Loucy (cell line): ENCODE results near the gene LPAR4.

ENCODE experiments used
- H2AFZ ChIP-seq: fragments of 200-600 bp; sonication (generic); 2 replicates; pipeline ENCODE4 v1.6.0; 2016; ENCODE audit warnings: antibody characterized with exemption, mild to moderate bottlenecking, low read length, moderate library complexity
- H3F3A ChIP-seq: fragments of 200-600 bp; 2 replicates; pipeline ENCODE4 v1.6.0; 2016; ENCODE audit warnings: antibody characterized with exemption, low read depth, mild to moderate bottlenecking
- H3K27me3 ChIP-seq: fragments of 200-600 bp; sonication (generic); 2 replicates; pipeline ENCODE4 v1.6.1; 2014; ENCODE audit warnings: low read length, mild to moderate bottlenecking; ENCODE audit not compliant: insufficient read depth, poor library complexity, severe bottlenecking
- H3K36me3 ChIP-seq: fragments of 200-600 bp; sonication (generic); 2 replicates; pipeline ENCODE4 v1.6.1; 2016; ENCODE audit warnings: low read length; ENCODE audit not compliant: insufficient read depth
- H3K4me1 ChIP-seq: fragments of 200-600 bp; sonication (generic); 2 replicates; pipeline ENCODE4 v1.5.1; 2014; ENCODE audit warnings: low read length, mild to moderate bottlenecking; ENCODE audit not compliant: insufficient read depth, poor library complexity, severe bottlenecking
- H3K4me2 ChIP-seq: fragments of 200-600 bp; sonication (generic); 2 replicates; pipeline ENCODE4 v1.6.0; 2014; ENCODE audit warnings: antibody characterized with exemption, low read length, low read depth, mild to moderate bottlenecking; ENCODE audit not compliant: poor library complexity, severe bottlenecking
- H3K4me3 ChIP-seq: fragments of 200-600 bp; sonication (generic); 2 replicates; pipeline ENCODE4 v1.5.1; 2014; ENCODE audit warnings: low read length, mild to moderate bottlenecking, mixed read lengths; ENCODE audit not compliant: poor library complexity, severe bottlenecking
- H3K79me2 ChIP-seq: fragments of 200-600 bp; sonication (generic); 2 replicates; pipeline ENCODE4 v1.6.1; 2014; ENCODE audit warnings: low read length; ENCODE audit not compliant: insufficient read depth
- H3K9ac ChIP-seq: fragments of 200-600 bp; sonication (generic); 2 replicates; pipeline ENCODE4 v1.6.0; 2014; ENCODE audit warnings: mild to moderate bottlenecking, low read depth, low read length, moderate library complexity; ENCODE audit not compliant: poor library complexity, severe bottlenecking
- H3K9me2 ChIP-seq: fragments of 200-600 bp; sonication (generic); replicated peaks from 2 replicates; pipeline ENCODE4 v1.6.1; 2016; ENCODE audit warnings: low read depth, low read length, mixed read lengths
- H3K9me3 ChIP-seq: fragments of 200-600 bp; sonication (generic); 2 replicates; pipeline ENCODE4 v1.6.1; 2014; ENCODE audit warnings: mild to moderate bottlenecking, antibody characterized with exemption, low read length, low read depth; ENCODE audit not compliant: insufficient read depth
- H4K20me1 ChIP-seq: fragments of 200-600 bp; sonication (generic); 2 replicates; pipeline ENCODE4 v1.6.0; 2014; ENCODE audit warnings: antibody characterized with exemption, low read length, mild to moderate bottlenecking; ENCODE audit not compliant: insufficient read depth, poor library complexity, severe bottlenecking
- EZH2phosphoT487 ChIP-seq: fragments of 200-600 bp; IDR thresholded peaks from 2 replicates; pipeline ENCODE4 v1.6.1; 2018; ENCODE audit warnings: antibody characterized with exemption, mild to moderate bottlenecking, moderate library complexity, borderline replicate concordance
- TF ChIP-seq, protein P1 (sequence below): fragments of 200-600 bp; sonication (generic); conservative IDR thresholded peaks from 2 replicates; pipeline ENCODE4 v1.5.1; 2014; ENCODE audit warnings: mild to moderate bottlenecking, antibody characterized with exemption, low read length

The LPAR4 gene

DNA sequence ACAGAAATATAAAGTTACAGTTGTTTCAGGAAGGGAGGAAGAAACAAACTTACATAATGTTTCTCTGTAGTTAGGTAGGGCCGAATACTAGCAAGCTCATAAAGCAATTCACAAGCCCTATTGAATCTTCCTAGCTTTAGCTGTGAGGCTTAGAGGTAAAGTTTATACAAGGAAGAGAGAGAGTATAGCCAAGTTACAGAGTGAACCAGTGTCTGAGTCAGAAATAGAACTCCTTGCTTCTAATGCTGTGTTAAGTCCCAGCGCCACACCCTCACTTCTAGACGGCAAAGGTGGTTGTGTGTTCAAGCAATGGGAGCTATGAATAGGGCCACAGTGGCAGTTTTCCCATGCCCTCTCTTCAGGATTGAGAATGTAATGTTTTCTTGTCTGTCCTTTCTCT is 6.1 kb downstream of the LPAR4 start:
- H3K36me3 ChIP-seq = no peaks in the 10 kb centered on the region
- H3K27me3 ChIP-seq = no peaks in the 10 kb centered on the region
- H3K4me2 ChIP-seq = no peak overlapping the region
- H3K9ac ChIP-seq = no peak overlapping the region
- no peaks in the 10 kb centered on the region for H3F3A ChIP-seq
- TF ChIP-seq, protein P1, sequence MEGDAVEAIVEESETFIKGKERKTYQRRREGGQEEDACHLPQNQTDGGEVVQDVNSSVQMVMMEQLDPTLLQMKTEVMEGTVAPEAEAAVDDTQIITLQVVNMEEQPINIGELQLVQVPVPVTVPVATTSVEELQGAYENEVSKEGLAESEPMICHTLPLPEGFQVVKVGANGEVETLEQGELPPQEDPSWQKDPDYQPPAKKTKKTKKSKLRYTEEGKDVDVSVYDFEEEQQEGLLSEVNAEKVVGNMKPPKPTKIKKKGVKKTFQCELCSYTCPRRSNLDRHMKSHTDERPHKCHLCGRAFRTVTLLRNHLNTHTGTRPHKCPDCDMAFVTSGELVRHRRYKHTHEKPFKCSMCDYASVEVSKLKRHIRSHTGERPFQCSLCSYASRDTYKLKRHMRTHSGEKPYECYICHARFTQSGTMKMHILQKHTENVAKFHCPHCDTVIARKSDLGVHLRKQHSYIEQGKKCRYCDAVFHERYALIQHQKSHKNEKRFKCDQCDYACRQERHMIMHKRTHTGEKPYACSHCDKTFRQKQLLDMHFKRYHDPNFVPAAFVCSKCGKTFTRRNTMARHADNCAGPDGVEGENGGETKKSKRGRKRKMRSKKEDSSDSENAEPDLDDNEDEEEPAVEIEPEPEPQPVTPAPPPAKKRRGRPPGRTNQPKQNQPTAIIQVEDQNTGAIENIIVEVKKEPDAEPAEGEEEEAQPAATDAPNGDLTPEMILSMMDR = no peak
- TF ChIP-seq EZH2phosphoT487 = no peak
- no peak overlapping the region for H2AFZ ChIP-seq
- H3K4me3 ChIP-seq = no peak overlapping the region
- H3K9me3 ChIP-seq = no peaks in the 10 kb centered on the region
- H3K9me2 ChIP-seq = no peaks in the 10 kb centered on the region
- H4K20me1 ChIP-seq = no peaks in the 10 kb centered on the region
- peaks cover 5% of the 10 kb centered on the region for H3K4me1 ChIP-seq
- H3K79me2 ChIP-seq = no peaks in the 10 kb centered on the region

DNA sequence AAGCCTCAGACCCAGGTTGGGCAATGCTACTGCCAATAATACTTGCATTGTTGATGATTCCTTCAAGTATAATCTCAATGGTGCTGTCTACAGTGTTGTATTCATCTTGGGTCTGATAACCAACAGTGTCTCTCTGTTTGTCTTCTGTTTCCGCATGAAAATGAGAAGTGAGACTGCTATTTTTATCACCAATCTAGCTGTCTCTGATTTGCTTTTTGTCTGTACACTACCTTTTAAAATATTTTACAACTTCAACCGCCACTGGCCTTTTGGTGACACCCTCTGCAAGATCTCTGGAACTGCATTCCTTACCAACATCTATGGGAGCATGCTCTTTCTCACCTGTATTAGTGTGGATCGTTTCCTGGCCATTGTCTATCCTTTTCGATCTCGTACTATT is 7.4 kb downstream of the LPAR4 start:
- no peaks in the 10 kb centered on the region for H3K9me2 ChIP-seq
- no peaks in the 10 kb centered on the region for H4K20me1 ChIP-seq
- H3K9me3 ChIP-seq = no peaks in the 10 kb centered on the region
- TF ChIP-seq EZH2phosphoT487 = no peak
- TF ChIP-seq, protein P1 = peak; percentile 30; the same call in 1 of the 2 replicates
- H3K4me1 ChIP-seq = peaks cover 5% of the 10 kb centered on the region
- H3K4me2 ChIP-seq = no peak overlapping the region
- no peaks in the 10 kb centered on the region for H3F3A ChIP-seq
- no peak overlapping the region for H3K4me3 ChIP-seq
- no peak overlapping the region for H2AFZ ChIP-seq
- no peaks in the 10 kb centered on the region for H3K79me2 ChIP-seq
- H3K27me3 ChIP-seq = no peaks in the 10 kb centered on the region
- H3K36me3 ChIP-seq = no peaks in the 10 kb centered on the region
- H3K9ac ChIP-seq = no peak overlapping the region

DNA sequence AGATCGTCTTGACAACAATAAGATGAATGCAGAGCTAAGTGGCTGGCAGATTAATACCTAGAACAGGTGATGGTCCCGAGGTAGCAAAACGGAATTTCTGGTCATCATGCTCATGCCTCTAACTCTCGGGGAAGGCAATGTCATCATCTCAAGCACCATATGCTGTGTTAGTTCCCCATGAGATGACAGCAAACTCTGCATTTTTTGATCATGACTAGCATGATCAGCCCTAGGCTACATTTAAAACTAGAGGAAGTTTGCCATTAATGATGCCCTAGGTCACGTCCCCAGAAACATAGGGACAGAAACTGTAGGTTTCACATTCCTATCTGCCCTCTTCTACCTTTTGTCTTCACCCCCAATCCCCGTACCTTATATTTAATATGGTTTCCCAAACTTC is 11.6 kb downstream of the LPAR4 start:
- Histone ChIP-seq H3K4me2 (no peak overlapping the region), H3K4me3 (no peak overlapping the region), H2AFZ (no peak overlapping the region), H3K4me1 (peaks cover 6% of the 10 kb centered on the region), H3K36me3 (no peaks in the 10 kb centered on the region), H3K79me2 (no peaks in the 10 kb centered on the region), H4K20me1 (no peaks in the 10 kb centered on the region), H3K9ac (no peak overlapping the region), H3F3A (no peaks in the 10 kb centered on the region), H3K9me3 (no peaks in the 10 kb centered on the region), H3K27me3 (no peaks in the 10 kb centered on the region), H3K9me2 (no peaks in the 10 kb centered on the region)
- TF ChIP-seq, protein P1 = no peak
- TF ChIP-seq EZH2phosphoT487 = no peak
